ENCODE results near the gene CADM3. TPM values are rescaled to one million over a fixed set of nuclear protein-coding genes. Genes with fewer than 3 reads are reported as not detected.

Gene CADM3
- total RNA-seq, 4 donors from 2014 or later, result 0.19 to 9.2 (median 3.3) TPM

DNA sequence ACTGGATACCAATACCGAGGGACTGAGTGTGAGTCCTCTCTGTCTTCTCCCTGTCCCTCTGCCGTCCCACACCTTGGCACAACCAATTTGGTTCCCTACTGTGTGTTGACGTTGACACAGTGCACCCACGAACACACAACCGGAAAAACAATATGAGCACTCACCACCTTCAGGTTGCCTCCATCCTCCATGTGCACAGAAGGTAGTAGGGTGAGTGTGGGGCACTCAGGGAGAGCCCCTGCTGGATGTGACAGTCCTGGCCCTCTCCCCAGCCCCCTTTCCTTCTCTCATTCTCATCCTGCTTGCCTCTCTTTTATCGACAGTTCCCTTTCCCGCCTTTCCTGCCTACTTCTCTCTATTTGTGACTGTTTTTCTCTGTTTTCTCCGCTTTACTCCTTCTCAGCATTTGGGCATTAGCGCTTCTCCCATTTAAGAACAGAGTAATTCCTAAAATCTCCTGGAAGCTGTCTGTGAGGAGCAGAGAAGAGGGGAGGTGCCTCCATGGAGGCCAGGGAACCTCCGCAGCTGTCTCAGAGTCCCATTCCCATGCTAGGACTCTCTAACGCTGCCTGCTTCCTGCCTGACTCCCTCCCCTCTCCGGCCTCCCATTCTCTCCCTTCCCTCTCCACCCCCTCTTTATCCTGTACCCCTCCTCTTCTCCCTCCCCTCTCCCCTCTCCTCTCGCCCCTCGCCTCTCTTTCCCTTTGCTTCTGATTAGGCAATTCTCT, 16.4 kb downstream of the CADM3 start:
- intact Hi-C loops (cut with DNase I), result no loop called here
- Histone ChIP-seq H3K4me3 (peak overlapping the region in 3 of 4 donors; percentile 24 to 56 (median 29)), H3K36me3 (no peaks in the 10 kb centered on the region), H3K9me3 (no peaks in the 10 kb centered on the region), H3K27ac (peak overlapping the region in 1 of 4 donors; percentile 6), H3K4me1 (peaks cover 0 to 11% (median 0%) of the 10 kb centered on the region in 3 donors), H3K27me3 (peaks cover 0 to 79% (median 6%) of the 10 kb centered on the region in 4 donors)
- DNase-seq, result no peak
- 27 to 31% methylated on average over 14 of the region's 14 CpGs for WGBS, 2 donors
- TF ChIP-seq POLR2A (IDR thresholded peaks at IDR 0.05), result no peak
- TF ChIP-seq, protein P1, sequence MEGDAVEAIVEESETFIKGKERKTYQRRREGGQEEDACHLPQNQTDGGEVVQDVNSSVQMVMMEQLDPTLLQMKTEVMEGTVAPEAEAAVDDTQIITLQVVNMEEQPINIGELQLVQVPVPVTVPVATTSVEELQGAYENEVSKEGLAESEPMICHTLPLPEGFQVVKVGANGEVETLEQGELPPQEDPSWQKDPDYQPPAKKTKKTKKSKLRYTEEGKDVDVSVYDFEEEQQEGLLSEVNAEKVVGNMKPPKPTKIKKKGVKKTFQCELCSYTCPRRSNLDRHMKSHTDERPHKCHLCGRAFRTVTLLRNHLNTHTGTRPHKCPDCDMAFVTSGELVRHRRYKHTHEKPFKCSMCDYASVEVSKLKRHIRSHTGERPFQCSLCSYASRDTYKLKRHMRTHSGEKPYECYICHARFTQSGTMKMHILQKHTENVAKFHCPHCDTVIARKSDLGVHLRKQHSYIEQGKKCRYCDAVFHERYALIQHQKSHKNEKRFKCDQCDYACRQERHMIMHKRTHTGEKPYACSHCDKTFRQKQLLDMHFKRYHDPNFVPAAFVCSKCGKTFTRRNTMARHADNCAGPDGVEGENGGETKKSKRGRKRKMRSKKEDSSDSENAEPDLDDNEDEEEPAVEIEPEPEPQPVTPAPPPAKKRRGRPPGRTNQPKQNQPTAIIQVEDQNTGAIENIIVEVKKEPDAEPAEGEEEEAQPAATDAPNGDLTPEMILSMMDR (IDR thresholded peaks at IDR 0.05), result no peak

DNA sequence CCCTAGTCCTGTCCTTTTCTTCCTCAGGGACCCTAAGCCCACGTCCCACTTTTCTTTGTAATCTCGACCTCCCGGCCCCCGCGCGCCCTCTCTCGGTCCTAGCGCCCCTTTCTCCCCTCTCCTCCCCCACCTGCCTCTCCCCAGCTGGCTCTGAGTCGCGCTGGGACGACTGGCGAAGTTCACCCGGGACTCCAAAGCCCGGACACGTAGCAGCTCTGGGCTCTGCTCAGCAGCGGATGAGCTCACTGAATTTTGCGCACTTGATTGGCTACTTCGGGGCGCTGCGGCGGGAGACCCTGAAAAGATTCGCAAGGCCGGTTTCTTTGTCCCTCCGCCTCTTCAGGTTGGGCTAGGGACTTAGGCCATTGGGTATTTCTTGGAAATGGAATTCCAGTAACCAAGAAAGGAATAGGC, 17.0 kb downstream of the CADM3 start:
- 0% methylated on average over 9 to 24 of the region's 24 CpGs for WGBS, 2 donors
- Histone ChIP-seq H3K4me1 (peaks cover 0 to 11% (median 0%) of the 10 kb centered on the region in 3 donors), H3K4me3 (peak overlapping the region in 3 of 4 donors; percentile 24 to 56 (median 29)), H3K9me3 (no peaks in the 10 kb centered on the region), H3K27ac (peak overlapping the region in 1 of 4 donors; percentile 6), H3K36me3 (no peaks in the 10 kb centered on the region), H3K27me3 (peaks cover 0 to 79% (median 6%) of the 10 kb centered on the region in 4 donors)
- TF ChIP-seq POLR2A (IDR thresholded peaks at IDR 0.05), result no peak
- TF ChIP-seq, protein P1 (IDR thresholded peaks at IDR 0.05), result no peak
- intact Hi-C loops (cut with DNase I), result no loop called here
- no peak for DNase-seq

DNA sequence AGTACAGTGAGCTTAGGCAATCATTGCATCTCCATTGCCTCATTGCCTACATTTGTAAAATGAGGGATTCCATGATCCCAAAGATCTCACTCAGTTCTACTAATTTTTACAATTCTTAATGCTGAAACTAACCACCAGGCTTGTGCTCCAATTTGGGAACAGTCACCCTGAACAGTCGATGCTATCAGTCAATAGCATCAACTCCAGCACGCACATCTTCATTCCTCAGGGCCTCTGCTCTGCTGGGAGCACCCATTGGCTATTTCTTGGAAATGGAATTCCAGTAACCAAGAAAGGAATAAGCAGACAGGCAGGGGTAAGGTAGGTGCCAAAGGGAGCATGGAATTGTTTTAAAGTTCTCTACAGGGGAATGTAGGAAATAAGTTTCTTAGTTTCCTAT, 19.0 kb downstream of the CADM3 start:
- no peak overlapping the region for H3K4me3 ChIP-seq
- intact Hi-C loops (cut with DNase I), result no loop called here
- H3K27me3 ChIP-seq, result peaks cover 0 to 67% (median 6%) of the 10 kb centered on the region in 4 donors
- DNase-seq, result no peak
- no peaks in the 10 kb centered on the region for H3K9me3 ChIP-seq
- H3K4me1 ChIP-seq, result peaks cover 0 to 11% (median 0%) of the 10 kb centered on the region in 3 donors
- TF ChIP-seq, protein P1 (IDR thresholded peaks at IDR 0.05), result no peak
- TF ChIP-seq POLR2A (IDR thresholded peaks at IDR 0.05), result no peak
- WGBS, 2 donors, result 85 to 93% methylated on average over 2 of the region's 2 CpGs
- H3K36me3 ChIP-seq, result no peaks in the 10 kb centered on the region
- no peak overlapping the region for H3K27ac ChIP-seq

DNA sequence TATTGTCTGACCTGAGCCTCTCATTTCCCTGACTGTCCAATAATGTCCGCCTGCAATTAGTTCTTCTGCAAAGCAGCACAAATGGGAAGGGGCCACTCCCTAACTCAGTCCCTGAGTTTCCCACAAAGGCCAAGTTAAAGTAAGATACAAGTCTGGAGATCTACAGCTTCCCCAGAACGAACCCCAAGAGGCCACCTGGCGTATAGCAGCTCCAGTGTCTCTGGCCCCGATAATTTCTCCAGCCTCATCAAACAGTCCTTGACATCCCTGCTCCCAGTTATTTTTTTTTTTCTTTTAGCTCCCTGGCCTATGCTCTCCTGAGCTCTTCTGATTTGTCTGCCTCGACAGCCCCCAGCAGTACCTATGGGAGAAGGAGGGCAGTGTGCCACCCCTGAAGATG, 25.1 kb downstream of the CADM3 start:
- H3K9me3 ChIP-seq, result no peaks in the 10 kb centered on the region
- H3K27me3 ChIP-seq, result peaks cover 0 to 37% (median 0%) of the 10 kb centered on the region in 4 donors
- intact Hi-C loops (cut with DNase I), result loop anchor here (5.0 kb wide), 1 partner anchor 34 kb away; no protein-coding TSS in a partner anchor
- 54 to 56% methylated on average over 5 of the region's 5 CpGs for WGBS, 2 donors
- no peaks in the 10 kb centered on the region for H3K36me3 ChIP-seq
- H3K27ac ChIP-seq, result no peak overlapping the region
- no peaks in the 10 kb centered on the region for H3K4me1 ChIP-seq
- TF ChIP-seq POLR2A (IDR thresholded peaks at IDR 0.05), result no peak
- TF ChIP-seq, protein P1 (IDR thresholded peaks at IDR 0.05), result peak in 4 of 6 experiments; percentile 3 to 34 (median 11)
- no peak overlapping the region for H3K4me3 ChIP-seq
- no peak for DNase-seq

Measured in esophagus squamous epithelium (tissue), 5 donors.